ENCODE data around the gene CASZ1.

The CASZ1 gene

DNA sequence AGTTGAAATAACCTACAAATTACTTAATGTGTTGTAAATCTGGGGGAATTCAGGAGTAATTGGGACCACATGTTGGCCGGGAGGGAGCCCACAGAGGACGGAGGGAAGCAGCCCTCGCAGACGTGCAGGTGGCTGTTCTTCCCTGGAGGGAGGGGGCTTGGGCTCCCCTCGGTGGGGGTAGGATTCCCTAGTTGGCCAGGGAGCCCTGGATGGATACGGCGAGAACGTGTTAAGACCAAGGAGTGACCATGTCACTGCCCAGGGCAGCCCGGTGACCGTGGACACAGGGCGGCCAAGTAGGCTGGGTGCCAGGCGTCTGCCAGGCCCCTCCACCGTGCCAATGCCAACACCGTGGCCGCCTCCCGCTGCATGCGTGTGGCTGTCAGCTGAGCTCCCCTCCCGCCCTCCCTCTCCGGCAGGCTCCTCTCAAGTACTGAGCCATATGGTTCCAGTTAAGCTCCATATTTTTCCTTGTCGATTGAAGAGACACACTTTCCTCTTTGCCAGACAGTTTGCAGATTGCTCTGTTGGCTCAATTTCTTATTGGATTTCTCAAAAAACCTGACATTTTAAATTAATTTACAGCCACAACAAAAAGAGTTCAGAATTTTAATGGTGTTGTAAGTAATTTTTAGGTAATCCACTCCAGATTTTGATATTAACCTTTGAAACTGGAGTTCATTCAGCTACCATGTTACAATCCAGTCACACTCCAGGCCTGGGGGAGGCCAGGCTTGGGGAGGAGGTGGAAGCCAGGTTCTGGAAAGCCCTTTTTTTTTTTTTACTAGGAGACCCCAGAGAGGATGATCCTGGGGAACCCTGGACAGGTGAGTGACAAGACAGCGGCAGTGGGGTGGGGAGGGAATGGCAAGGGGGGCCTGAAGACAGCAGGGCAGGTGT is 71.2 kb downstream of the CASZ1 start:
- no peak for DNase-seq

DNA sequence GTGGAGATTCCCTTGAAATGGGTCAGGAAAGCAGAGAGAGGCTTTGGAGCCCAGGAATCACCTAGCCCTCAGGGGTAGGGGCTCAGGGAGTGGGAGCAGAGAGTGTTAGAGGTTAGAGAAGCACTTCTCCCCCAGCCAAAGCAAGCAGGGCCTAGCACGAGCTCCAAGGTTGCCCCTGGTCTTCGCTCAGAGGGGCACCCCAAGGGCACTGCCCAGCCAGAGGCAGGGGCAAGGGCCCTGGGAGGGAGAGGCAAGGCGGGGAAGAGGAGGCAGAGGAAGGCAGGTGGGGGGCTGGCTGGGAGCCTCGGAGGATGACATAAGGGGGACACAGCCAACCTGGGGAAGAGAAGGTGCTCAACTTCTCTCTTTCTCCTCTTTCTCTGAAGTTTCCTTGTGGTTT is 71.9 kb downstream of the CASZ1 start:
- DNase-seq: no peak

DNA sequence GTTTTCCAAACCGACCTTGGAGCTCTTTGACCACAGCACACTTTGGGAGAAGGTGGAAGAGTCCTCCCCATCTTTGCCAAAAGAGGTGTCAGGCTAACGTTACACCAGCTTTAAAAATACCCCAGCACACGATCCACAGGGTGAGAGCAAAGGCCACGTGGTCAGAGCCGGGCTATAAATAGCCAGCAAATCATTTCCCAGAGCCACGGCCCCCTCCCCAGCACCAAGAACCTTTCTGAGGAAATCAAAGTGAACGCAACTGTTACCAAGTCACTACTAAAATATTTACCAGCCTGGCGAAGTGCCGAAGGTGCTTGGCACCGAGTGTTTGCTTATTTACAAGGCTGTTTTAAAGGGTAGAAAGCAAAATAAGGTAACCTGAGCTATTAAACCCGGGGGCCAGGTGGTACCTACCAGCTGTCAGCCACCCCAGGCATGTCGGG is 72.4 kb downstream of the CASZ1 start:
- DNase-seq: no peak

- DNase-seq: no peak
Observed at GRCh38 chr1:10723317-10723716, 73.1 kb downstream of the CASZ1 start.

DNA sequence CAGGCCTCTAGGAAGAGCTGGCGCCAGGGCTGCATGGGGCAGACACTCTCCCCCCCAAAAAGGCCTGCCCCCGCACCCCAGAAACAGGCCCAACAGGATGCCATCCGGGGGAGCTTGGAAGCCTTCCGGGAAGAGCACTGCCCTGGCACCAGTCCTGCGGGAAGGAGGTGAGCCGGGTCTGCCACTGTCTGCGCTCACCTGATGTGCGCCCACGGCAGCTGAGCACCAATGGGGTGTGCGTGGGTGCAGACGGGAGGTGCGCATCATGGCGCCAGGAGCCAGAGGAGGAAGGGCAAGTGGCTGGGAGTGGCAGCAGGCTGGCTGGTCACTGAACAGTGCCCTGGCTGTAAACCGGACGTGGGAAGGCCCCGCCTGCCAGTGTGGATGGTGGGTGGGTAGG is 73.6 kb downstream of the CASZ1 start:
- DNase-seq: no peak

DNA sequence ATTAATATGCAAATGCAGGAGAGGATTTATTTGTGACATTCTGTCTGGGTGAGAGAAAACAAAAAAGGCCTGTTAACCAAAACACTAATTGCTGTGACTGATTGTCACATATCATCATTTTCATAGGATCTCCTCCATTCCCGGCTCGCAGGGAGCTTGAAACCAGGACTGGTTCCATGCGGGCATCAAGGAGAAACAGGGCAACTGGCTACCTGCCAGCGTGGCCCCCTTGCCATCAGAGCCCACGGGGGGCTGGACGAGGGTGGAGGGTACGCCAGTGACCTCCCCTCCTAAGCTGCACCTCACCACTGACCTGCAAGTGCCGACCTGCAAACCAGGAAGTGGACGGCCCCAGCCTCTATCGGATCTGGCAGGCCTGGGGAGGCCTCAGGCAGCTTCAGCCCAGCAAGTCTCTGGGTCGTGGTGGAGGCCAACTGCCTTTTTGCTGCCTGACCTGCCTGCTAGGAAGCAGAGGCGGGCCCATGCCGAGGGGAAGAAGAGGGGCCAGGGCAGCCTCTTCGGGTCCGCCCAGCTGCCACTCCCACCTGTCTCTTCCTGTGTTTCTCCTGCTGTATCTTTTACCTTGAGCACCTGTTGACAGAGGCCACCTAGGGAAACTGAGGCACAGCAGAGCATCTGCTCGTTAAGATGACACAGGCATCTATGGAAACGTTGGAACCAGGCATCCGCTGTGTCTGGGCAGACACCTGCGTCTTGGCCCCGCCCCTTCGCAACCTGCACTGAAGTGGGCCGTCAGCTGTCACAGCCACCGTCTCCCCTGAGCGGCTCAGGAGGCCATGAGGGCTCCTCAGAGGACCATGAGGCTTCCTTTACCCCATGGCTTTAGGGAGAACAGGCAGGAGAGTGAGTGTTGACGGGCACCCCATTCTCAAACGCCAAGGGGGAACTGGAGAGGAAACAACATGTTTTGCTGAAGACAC is 74.8 kb downstream of the CASZ1 start:
- no peak for DNase-seq

- DNase-seq: no peak
Observed at GRCh38 chr1:10720635-10721034, 75.8 kb downstream of the CASZ1 start.

DNA sequence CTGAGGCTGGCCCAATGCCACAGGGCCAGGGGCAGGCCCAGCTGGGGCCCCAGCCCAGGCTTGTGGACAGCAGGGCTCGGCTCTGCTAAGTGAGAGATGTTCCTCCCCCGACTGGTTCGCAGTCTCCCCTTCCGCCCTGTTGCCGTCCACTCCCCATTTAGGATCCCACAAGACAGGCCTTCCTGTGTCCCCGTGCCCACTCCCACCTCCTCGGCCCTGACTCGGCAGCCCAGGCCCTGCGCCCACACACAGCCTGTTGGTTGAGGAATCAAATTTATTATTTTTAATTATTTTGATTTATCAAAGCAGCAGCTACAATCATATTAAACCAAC is 78.4 kb downstream of the CASZ1 start:
- no peak for DNase-seq

DNA sequence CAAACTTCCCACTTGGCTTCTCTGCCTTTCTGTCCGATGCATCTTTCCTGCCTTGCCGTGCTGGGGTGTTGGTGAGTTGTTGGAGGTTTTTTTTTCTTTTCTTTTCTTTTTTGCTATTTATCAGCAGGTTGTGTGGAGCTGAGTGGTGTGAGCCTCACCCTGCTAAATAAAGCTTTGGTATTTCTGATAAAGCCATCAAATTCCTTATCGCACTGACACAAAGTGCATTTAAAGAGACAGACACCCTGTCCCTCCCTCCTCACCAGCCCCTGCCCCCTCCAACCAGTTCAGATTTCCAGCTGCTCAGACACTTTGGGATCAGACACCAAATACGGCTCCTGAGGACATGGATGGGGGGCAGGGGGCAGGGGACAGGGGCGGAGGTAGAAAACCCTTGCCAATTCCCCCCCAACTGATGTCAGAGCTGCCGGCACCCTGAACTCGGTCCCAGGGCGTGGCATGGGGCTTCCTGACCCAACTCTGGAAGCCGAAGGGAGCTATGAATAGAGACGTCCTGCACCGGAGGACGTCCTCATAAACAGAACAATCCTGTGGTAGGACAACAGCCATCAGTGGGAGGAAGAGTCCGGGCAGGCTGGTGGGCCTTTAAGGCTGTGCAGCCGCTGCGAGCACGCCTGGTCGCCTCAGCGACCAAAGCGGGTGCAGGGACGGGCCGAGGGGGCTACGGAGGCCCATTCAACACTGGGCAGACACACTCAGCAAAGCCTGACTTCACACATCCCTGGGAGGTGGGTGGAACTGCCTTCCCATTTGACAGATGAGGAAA is 79.0 kb downstream of the CASZ1 start:
- no peak for DNase-seq

GRCh38 chr1:10716840-10717239 is 79.6 kb downstream of the CASZ1 start:
- no peak for DNase-seq

DNA sequence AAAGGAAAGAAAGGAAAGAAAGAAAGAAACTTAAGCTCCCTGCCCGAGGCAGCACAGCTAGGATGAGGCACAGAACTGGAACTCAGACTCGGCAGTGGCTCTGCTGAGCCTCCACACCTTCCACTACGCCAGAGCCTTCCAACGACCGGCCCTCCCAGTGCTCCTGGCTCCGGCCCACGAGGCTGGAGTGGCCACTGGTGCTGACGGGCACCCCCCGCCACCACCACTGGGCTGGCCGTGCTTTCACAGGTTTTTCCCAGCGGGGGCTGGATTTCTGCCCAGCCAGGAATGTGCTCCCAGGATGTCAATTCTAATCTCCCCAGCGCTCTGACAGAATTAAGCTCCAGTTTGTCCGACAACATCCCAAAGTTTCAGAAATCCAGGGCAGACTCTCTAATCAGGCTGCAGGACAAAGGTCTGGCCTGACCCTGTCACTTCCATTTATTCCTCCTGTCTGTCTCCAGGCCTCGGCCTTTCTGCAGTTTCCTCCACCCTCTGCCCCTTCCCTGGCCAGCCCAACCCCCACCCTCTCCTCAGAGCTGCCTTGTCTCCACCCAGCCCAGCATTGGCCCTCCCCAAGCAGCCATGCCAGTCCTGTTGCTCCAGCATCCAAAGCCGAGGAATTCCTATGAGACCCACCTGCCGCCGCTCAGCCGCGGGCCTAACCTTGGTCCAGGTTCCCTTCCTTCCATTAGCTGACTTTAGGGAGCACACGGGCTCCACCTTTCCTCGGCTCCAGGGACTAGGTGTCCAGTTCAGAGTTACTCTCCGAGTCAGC is 81.9 kb downstream of the CASZ1 start:
- no peak for DNase-seq

- DNase-seq: no peak
Observed at GRCh38 chr1:10713614-10714013, 82.8 kb downstream of the CASZ1 start.

GRCh38 chr1:10712568-10713362 is 83.7 kb downstream of the CASZ1 start:
- DNase-seq: no peak

DNA sequence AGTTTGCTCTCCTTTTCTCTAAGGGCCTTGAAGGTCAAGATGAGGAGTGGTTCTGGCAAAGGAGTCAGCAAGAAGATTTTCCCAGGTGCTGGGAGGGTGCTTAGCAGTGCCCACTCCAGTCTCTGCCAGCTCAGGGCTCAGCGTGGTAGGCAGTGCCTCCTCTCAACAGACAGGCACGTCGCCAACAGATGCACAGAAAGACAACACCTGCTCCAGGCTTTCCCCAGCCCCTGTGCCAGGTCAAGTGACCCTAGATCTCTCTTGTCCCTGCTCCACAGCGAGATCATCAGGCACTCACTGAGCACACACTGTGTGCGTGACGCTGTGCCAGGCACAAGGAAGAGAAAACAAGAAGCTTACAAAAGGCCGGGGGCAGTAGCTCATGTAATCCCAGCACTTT is 86.0 kb downstream of the CASZ1 start:
- DNase-seq: no peak

DNA sequence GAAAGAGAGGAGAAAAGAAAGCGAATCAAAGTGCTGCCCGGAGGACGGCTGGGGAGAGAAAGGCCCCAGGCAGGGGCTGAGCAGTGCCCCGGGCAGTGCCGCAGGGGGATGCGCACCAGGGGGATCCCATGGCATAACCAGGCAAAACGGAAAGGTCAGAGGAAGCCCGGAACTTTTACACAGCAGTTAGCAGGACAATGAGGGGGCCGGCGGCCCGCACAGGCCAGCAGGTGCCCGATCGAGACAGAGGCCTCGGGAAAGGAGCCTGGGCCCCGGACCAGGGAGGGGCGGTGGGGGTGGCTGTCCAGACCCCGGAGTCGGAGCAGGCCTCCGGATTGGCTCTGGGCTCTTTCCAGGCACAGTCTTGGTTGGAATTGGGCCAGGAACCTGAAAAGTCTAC is 86.8 kb downstream of the CASZ1 start:
- no peak for DNase-seq

DNA sequence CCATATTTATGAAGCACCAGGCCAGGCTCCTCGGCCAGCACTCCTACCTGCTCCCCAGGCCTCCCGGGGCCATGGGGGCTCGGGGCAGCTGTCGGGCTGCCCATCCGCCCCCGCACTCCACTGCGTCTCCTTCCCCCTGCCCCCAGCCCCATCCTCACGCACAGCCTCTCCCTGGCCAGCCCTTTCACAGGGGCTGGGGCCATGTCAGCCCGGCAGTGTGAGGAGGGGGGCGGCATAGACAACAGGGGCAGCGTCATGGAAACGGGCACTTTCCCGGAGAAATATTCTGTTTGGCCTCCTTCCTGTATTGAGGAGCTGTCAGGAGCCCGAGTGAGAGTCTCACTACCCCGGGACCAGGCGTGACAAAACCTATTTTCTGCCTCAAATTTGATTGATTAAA is 87.3 kb downstream of the CASZ1 start:
- no peak for DNase-seq

DNA sequence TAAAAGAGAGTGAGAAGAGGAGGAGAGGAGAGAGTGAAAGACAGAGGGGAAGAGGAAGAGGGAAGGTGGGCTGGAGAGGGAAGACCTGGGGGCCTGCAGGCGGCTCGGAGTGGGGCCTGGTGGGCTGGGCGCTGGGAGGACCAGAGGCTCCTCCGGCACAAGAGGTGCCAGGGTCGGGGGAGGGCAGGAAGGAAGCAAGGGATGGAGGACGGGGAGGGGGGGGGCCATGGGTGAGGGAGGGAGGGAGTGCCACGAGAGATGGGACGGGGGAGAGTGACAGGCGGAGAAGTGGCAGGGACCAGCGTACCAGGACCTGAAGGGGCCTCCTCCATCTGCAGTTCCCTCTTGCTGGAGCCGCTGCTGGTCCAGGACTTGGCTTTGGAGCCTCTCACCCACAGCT is 87.7 kb downstream of the CASZ1 start:
- no peak for DNase-seq

GRCh38 chr1:10707208-10707607 is 89.2 kb downstream of the CASZ1 start:
- DNase-seq: no peak

DNA sequence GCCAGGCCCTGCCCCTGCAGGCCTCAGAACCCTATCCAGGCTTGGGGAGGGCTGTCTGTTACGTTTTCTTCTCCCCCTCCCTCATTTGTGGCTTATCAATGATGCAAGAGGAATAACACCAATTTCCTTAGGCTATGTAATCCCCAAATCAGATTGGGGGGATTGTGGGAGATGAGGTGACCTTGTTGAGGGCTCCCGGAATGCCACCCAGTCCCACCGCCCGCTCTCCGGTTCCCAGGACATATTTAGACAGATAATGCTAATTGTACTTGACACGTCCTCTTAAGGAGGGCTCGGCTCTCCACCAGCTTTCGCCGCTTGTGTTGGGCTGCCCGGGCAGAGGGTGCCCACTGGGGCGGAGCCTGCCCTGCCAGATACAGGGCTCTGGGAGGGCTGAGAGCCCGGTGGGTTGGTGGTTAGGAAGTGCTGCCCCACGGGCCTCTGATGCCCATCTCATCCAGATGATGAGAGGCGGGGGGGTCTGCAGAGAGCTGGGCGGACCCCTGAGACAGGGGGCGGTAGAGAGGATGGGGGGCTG is 90.0 kb downstream of the CASZ1 start:
- no peak for DNase-seq

GRCh38 chr1:10705953-10706352 is 90.5 kb downstream of the CASZ1 start:
- DNase-seq: no peak

DNA sequence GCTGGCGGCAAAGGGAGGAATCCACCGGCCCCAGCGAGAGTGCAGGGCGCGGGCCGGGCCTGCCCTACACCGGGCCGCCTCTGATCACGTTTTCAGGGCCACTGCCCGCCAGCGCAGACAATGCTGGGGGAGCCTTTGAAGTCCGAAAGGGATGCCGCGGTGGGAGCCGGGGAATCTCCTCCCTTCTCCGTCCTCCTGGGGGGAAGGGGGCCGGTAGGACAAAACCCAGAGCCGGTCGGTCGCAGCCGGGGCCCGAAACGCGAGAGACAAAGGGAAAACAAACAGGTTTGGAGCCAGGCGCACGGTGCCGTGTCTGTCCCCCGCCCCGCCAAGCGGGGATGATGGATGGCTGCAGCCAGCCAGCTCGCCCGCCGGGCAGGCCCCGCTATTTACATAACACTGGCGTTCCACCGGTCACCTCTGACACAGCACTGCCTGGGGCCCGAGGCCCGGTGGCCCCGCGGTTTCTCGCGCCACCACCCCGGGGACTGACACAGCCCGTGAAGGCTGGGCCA is 92.0 kb downstream of the CASZ1 start:
- no peak for DNase-seq

All from stimulated activated CD4-positive, alpha-beta T cell treated with anti-CD3 and anti-CD28 coated beads, Interleukin-4, amount 100 ng/mL, for 24 hours (primary cell).